Epithelial cell of prostate (primary cell): ENCODE measurements around the gene GYS2.

Experiments used
- DNase-seq: peaks from one replicate; pipeline ENCODE4 v3.0.0-alpha.2; 2011; ENCODE audit warnings: low read depth, low spot score
- H3K27ac ChIP-seq: fragments of 450-650 bp; 2 replicates; pipeline ENCODE4 v1.5.1; 2017; ENCODE audit warnings: mild to moderate bottlenecking

The GYS2 gene

DNA sequence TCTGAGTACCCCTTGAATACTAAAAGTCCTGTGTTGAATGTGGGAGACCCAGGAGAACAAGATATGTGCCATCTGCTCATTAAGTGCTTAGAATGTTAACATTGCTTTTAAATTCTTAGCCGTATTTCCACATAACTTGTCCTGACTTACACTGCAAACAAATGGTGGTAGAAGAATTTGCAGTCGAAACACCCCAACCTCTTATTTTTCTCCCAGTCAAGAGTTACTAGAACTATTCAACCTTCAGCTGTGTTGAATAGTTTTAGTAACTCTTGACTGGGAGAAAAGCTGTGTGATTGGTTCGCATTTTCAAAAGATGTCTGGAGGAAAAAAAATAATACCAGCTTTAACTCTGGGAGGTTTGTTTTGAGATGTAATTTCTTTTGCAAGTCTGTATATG, 86.2 kb downstream of the GYS2 start:
- H3K27ac ChIP-seq, result no peak overlapping the region
- no peak for DNase-seq

DNA sequence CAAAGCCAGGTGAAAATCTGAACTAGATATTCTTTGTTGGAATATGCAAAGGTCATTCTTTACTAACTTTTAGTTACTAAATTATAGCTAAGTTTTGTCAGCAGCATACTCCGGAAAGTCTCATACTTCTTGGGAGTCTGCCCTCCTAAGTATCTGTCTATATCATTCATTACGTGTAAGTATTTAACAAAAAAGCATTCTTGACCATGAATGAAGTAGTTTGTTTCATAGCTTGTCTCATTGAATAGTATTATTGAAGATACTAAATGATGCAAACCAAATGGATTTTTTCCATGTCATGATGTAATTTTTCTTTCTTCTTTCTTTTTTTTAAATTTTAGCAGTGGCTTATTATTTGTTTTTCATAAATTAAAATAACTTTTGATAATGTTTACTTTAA, 88.4 kb downstream of the GYS2 start:
- H3K27ac ChIP-seq, result no peak overlapping the region
- DNase-seq, result no peak

DNA sequence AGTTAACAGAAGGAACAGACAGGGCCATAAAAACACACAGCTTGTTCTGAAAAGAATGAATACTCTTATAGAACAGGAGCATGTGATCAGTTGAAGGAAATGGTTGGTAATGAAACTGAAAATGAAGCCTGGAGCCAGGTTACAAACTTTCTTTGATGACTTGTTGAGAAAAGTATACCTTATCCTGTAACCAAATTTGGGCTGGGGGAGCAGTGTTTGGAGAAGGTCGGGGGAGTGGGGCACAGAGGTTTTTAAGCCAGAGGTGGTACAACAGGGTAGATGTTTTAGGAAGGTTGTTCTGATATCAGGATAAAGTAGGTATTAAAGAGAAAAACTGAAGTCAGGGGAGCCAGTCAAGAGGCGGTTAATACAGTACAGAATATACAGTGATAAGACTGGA, 94.9 kb downstream of the GYS2 start:
- H3K27ac ChIP-seq, result no peak overlapping the region
- no peak for DNase-seq

DNA sequence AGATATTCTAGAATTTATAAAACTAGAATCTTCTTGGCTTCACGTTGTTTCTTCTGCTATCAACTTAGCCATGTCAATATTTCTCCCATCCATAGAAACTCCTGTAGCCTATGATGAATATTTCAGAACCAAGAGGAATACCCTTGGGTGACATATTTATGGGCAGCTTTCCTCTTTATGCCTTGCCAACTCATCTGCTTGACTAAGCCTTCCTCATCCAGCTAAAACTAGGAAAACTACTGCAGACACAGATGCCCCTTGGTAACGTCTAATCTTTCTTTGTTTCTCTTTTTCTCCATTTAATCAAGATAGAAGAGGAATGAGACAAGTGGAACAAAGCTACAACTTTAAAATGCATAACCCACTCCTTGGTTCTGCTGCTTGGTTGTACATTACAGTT, 96.8 kb downstream of the GYS2 start:
- H3K27ac ChIP-seq, result no peak overlapping the region
- no peak for DNase-seq

DNA sequence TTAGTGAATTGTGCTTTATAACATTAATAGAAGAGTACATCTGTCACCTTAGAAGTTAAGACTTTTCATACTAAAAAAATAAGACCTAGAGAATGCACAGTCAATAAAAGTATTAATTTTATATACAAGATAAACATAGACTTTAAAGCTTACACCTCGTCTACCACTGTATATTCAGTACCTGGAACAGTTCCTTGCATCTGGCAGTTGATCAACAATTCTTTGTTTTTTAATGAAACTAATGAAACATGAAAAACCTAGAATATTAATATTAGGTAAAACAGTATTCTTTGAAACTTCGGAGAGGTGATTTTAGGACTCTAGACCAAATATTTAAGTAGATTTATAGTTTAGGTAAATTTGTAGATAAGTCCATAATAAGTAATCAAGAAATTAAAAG, 98.8 kb downstream of the GYS2 start:
- DNase-seq, result no peak
- no peak overlapping the region for H3K27ac ChIP-seq

DNA sequence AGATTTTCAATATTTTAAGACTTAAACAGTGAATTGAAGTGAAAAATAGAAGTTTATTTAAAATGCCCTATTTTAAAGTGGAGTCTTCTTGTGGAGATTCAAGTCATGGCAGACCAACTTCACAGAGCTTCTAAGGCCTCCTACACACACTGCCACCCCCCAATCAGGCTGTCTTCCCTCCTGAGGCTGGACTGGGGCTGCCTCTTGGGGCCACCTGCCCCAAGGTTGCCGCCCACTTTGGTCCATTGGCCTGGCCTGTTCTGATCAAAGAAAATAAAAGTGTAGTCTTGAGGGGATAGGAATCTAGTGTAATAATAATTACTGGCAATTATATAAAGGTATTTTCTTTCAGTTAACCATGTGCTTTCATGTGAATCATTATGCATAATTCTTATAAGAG, 101.8 kb downstream of the GYS2 start:
- no peak for DNase-seq
- no peak overlapping the region for H3K27ac ChIP-seq

DNA sequence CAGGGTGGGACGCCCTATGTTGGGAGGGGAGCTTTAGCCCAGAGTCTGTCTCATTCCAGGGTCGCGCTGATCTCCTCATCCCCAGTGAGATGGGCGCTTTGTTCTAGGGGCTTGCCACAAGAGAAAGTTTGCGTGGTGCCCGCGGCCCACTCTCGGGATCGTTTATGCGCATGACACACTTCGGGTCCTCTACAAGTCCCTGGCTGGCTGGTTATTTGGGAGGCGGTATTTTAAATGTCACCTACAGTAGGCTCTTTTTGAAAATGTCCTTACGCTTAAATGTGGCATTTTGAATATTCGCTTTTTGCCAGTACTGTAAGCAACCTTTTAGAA, 102.5 kb downstream of the GYS2 start:
- H3K27ac ChIP-seq, result peak overlapping the region; percentile 71
- no peak for DNase-seq

DNA sequence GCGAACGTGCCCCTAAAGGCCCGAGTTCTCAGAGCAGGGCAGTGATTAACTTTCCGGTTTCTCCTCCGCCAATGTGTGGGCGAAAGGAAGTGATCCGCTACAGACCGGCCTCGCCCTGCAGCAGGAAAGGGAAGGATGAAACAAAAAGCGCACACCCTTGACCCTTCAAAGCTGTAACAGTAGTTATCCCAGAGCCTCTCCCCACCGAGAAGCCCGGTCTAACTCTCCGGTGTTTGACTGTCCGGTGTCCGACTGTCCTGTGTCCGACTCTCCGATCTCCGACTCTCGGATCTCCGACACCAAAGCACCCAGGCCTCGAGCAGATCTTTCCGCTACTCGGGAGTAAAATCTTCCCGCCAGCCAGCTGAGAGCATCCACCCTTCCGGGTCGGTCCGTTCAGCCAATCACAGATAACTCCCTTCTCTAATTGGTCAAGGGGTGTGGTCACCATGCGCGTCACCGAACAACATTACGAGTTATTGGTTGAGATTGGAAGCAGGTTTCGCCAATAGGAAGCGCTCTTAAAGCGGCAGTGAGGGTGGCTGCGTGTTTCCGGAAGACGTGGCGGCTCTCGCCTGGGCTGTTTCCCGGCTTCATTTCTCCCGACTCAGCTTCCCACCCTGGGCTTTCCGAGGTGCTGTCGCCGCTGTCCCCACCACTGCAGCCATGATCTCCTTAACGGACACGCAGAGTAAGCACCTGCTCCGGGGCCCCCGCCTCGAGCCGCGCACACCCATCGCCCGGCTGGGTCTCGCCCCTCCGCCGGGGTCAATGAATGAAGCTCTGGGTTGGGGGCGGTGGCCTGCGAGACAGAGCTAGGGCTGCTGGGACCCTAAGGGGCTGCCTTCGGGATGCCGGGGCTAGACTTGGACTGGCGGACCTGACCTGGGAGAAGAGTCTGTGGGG, 103.1 kb downstream of the GYS2 start, which contains the start of the genes GOLT1B and RECQL:
Gene GOLT1B (plus strand): TSS at position 532 of the 906 bp plus-strand sequence. CDS start 135 bp downstream, at position 667.
Gene RECQL (minus strand): TSS at position 378 of the 906 bp plus-strand sequence. CDS start 2,065 bp downstream, outside the sequence.
- H3K27ac ChIP-seq, result peak within 1 kb of the TSS; percentile 71
- DNase-seq, result peak; percentile 93

DNA sequence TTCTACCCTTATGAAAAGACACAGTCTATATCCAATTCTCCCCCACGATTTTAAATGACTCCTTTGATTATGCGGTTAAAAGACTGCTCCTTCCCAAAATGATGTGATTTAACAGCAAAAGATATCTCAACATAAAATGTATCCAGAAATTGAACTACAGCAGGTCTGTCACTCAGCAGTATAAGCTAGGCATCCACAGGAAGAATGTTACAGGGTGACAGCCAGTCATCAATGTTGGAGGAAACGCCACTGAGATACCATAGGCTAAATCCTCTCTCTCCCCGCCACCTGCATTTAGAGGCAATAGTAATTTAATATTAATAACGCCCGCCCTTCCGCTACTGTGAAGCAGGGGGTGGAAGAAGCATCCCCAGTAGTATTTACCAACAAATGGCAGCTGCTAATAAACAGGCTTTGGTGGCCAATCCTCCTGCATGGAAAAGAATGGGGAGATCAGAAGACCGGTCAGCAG, 103.8 kb downstream of the GYS2 start:
- no peak for DNase-seq
- peak overlapping the region; percentile 71 for H3K27ac ChIP-seq

DNA sequence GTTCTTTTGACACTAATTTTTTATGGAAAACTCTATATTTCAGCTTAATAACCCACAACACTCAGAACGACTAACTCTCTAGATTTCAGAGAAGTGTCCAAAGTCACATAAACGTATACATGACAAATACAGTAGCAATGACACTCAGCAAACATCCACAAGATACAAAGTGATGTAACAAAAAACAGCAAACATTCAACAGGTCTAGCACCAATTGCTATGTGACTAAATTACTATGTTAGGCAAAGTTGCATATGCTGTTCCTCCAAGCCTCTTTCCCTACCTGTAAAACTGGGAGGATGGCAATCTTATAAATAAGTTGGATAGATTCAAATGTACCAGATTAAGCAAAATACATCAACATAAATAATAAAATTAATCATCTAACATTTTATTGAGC, 104.9 kb downstream of the GYS2 start:
- no peak overlapping the region for H3K27ac ChIP-seq
- DNase-seq, result no peak
